ENCODE data around the gene DNM3. TPM values are rescaled to one million over a fixed set of nuclear protein-coding genes. Genes with fewer than 3 reads are reported as not detected.

Gene DNM3
- total RNA-seq, 1 experiment from 2014 or later: 0.45 TPM

GRCh38 chr1:171883849-171884248 lies 42.6 kb downstream of the DNM3 start:
- H3K36me3 ChIP-seq (ENCODE audit: insufficient read depth, low read length): no peaks in the 10 kb centered on the region
- no peak overlapping the region for H3K9ac ChIP-seq (ENCODE audit: low read length)
- no peaks in the 10 kb centered on the region for H3K4me1 ChIP-seq (ENCODE audit: low read length)
- H4K20me1 ChIP-seq (ENCODE audit: insufficient read depth, low read depth, low read length): no peaks in the 10 kb centered on the region
- H2AFZ ChIP-seq (ENCODE audit: low read length): no peak overlapping the region
- H3K27ac ChIP-seq (ENCODE audit: low read length): no peak overlapping the region
- H3K27me3 ChIP-seq (ENCODE audit: low read length): no peaks in the 10 kb centered on the region
- H3K4me2 ChIP-seq (ENCODE audit: low read depth, low read length, poor library complexity, severe bottlenecking): no peak overlapping the region
- no peak overlapping the region for H3K4me3 ChIP-seq (ENCODE audit: low read length)
- H3K79me2 ChIP-seq (ENCODE audit: low read length): no peaks in the 10 kb centered on the region
- no peak for DNase-seq
- no peaks in the 10 kb centered on the region for H3K9me2 ChIP-seq (replicated peaks; ENCODE audit: insufficient read depth, low read length)
- no peaks in the 10 kb centered on the region for H3K9me3 ChIP-seq (ENCODE audit: low read length)

- H3K27me3 ChIP-seq (ENCODE audit: low read length): no peaks in the 10 kb centered on the region
- H3K27ac ChIP-seq (ENCODE audit: low read length): no peak overlapping the region
- no peak overlapping the region for H3K4me2 ChIP-seq (ENCODE audit: low read depth, low read length, poor library complexity, severe bottlenecking)
- DNase-seq: no peak
- no peaks in the 10 kb centered on the region for H3K9me3 ChIP-seq (ENCODE audit: low read length)
- no peaks in the 10 kb centered on the region for H3K79me2 ChIP-seq (ENCODE audit: low read length)
- H2AFZ ChIP-seq (ENCODE audit: low read length): no peak overlapping the region
- no peak overlapping the region for H3K9ac ChIP-seq (ENCODE audit: low read length)
- no peaks in the 10 kb centered on the region for H3K9me2 ChIP-seq (replicated peaks; ENCODE audit: insufficient read depth, low read length)
- no peaks in the 10 kb centered on the region for H3K36me3 ChIP-seq (ENCODE audit: insufficient read depth, low read length)
- no peaks in the 10 kb centered on the region for H4K20me1 ChIP-seq (ENCODE audit: insufficient read depth, low read depth, low read length)
- H3K4me3 ChIP-seq (ENCODE audit: low read length): no peak overlapping the region
- H3K4me1 ChIP-seq (ENCODE audit: low read length): no peaks in the 10 kb centered on the region
These were observed 43.2 kb downstream of the DNM3 start for GRCh38 chr1:171884475-171884874.

- no peak for DNase-seq
- Histone ChIP-seq H3K36me3 (ENCODE audit: insufficient read depth, low read length) (no peaks in the 10 kb centered on the region), H3K27ac (ENCODE audit: low read length) (no peak overlapping the region), H3K9me3 (ENCODE audit: low read length) (no peaks in the 10 kb centered on the region), H3K9ac (ENCODE audit: low read length) (no peak overlapping the region), H3K4me3 (ENCODE audit: low read length) (no peak overlapping the region), H3K79me2 (ENCODE audit: low read length) (no peaks in the 10 kb centered on the region), H3K4me1 (ENCODE audit: low read length) (no peaks in the 10 kb centered on the region), H4K20me1 (ENCODE audit: insufficient read depth, low read depth, low read length) (no peaks in the 10 kb centered on the region), H3K9me2 (replicated peaks; ENCODE audit: insufficient read depth, low read length) (no peaks in the 10 kb centered on the region), H3K27me3 (ENCODE audit: low read length) (no peaks in the 10 kb centered on the region; the same call in 1 of the 2 replicates), H2AFZ (ENCODE audit: low read length) (no peak overlapping the region), H3K4me2 (ENCODE audit: low read depth, low read length, poor library complexity, severe bottlenecking) (no peak overlapping the region)
These were observed 48.8 kb downstream of the DNM3 start for GRCh38 chr1:171890131-171890530.

GRCh38 chr1:171896936-171897703 lies 55.8 kb downstream of the DNM3 start:
- no peaks in the 10 kb centered on the region for H3K4me1 ChIP-seq (ENCODE audit: low read length)
- H3K9me3 ChIP-seq (ENCODE audit: low read length): no peaks in the 10 kb centered on the region
- no peak overlapping the region for H2AFZ ChIP-seq (ENCODE audit: low read length)
- H3K27ac ChIP-seq (ENCODE audit: low read length): no peak overlapping the region
- H3K79me2 ChIP-seq (ENCODE audit: low read length): no peaks in the 10 kb centered on the region
- no peaks in the 10 kb centered on the region for H3K9me2 ChIP-seq (replicated peaks; ENCODE audit: insufficient read depth, low read length)
- no peak for DNase-seq
- H3K36me3 ChIP-seq (ENCODE audit: insufficient read depth, low read length): no peaks in the 10 kb centered on the region
- H3K4me2 ChIP-seq (ENCODE audit: low read depth, low read length, poor library complexity, severe bottlenecking): no peak overlapping the region
- no peaks in the 10 kb centered on the region for H3K27me3 ChIP-seq (ENCODE audit: low read length)
- H4K20me1 ChIP-seq (ENCODE audit: insufficient read depth, low read depth, low read length): no peaks in the 10 kb centered on the region
- no peak overlapping the region for H3K9ac ChIP-seq (ENCODE audit: low read length)
- H3K4me3 ChIP-seq (ENCODE audit: low read length): no peak overlapping the region

- DNase-seq: no peak
- H3K36me3 ChIP-seq (ENCODE audit: insufficient read depth, low read length): no peaks in the 10 kb centered on the region
- no peak overlapping the region for H3K27ac ChIP-seq (ENCODE audit: low read length)
- H3K9me2 ChIP-seq (replicated peaks; ENCODE audit: insufficient read depth, low read length): no peaks in the 10 kb centered on the region
- no peaks in the 10 kb centered on the region for H3K4me1 ChIP-seq (ENCODE audit: low read length)
- no peak overlapping the region for H3K4me3 ChIP-seq (ENCODE audit: low read length)
- no peaks in the 10 kb centered on the region for H4K20me1 ChIP-seq (ENCODE audit: insufficient read depth, low read depth, low read length)
- H2AFZ ChIP-seq (ENCODE audit: low read length): no peak overlapping the region
- H3K79me2 ChIP-seq (ENCODE audit: low read length): no peaks in the 10 kb centered on the region
- no peaks in the 10 kb centered on the region for H3K27me3 ChIP-seq (ENCODE audit: low read length)
- no peak overlapping the region for H3K9ac ChIP-seq (ENCODE audit: low read length)
- H3K4me2 ChIP-seq (ENCODE audit: low read depth, low read length, poor library complexity, severe bottlenecking): no peak overlapping the region
- H3K9me3 ChIP-seq (ENCODE audit: low read length): no peaks in the 10 kb centered on the region
These were observed 57.6 kb downstream of the DNM3 start for GRCh38 chr1:171898941-171899340.

- H3K9me3 ChIP-seq (ENCODE audit: low read length): no peaks in the 10 kb centered on the region
- no peaks in the 10 kb centered on the region for H3K27me3 ChIP-seq (ENCODE audit: low read length)
- no peak overlapping the region for H3K4me2 ChIP-seq (ENCODE audit: low read depth, low read length, poor library complexity, severe bottlenecking)
- no peaks in the 10 kb centered on the region for H4K20me1 ChIP-seq (ENCODE audit: insufficient read depth, low read depth, low read length)
- no peak overlapping the region for H3K9ac ChIP-seq (ENCODE audit: low read length)
- no peak overlapping the region for H2AFZ ChIP-seq (ENCODE audit: low read length)
- H3K4me1 ChIP-seq (ENCODE audit: low read length): no peaks in the 10 kb centered on the region
- H3K4me3 ChIP-seq (ENCODE audit: low read length): no peak overlapping the region
- H3K9me2 ChIP-seq (replicated peaks; ENCODE audit: insufficient read depth, low read length): no peaks in the 10 kb centered on the region
- H3K36me3 ChIP-seq (ENCODE audit: insufficient read depth, low read length): no peaks in the 10 kb centered on the region
- no peaks in the 10 kb centered on the region for H3K79me2 ChIP-seq (ENCODE audit: low read length)
- DNase-seq: no peak
- H3K27ac ChIP-seq (ENCODE audit: low read length): no peak overlapping the region
These were observed 58.5 kb downstream of the DNM3 start for GRCh38 chr1:171899838-171900237.

DNA sequence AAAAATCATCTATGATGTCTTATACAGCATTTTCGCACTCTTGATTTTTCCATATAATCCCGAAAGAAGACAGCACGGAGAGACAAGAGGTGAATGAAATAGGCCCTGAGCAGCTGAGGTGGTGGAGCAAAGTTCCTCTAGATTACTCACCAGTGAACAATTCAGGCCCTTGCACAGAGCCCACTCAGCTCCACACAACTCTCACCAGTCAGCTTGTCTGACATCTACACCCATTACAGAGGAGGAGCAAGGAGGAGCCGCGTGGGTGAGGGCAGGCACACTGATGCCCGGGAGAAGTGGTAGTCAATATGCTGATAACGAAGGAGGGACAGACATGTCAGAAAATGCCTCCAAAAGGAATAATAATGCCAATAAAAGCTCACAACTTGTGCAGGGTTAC lies 59.9 kb downstream of the DNM3 start:
- no peaks in the 10 kb centered on the region for H3K36me3 ChIP-seq (ENCODE audit: insufficient read depth, low read length)
- no peaks in the 10 kb centered on the region for H3K9me2 ChIP-seq (replicated peaks; ENCODE audit: insufficient read depth, low read length)
- H3K4me1 ChIP-seq (ENCODE audit: low read length): no peaks in the 10 kb centered on the region
- H3K27ac ChIP-seq (ENCODE audit: low read length): no peak overlapping the region
- H3K9me3 ChIP-seq (ENCODE audit: low read length): no peaks in the 10 kb centered on the region
- H4K20me1 ChIP-seq (ENCODE audit: insufficient read depth, low read depth, low read length): no peaks in the 10 kb centered on the region
- H3K4me3 ChIP-seq (ENCODE audit: low read length): no peak overlapping the region
- H3K9ac ChIP-seq (ENCODE audit: low read length): no peak overlapping the region
- no peak for DNase-seq
- H3K27me3 ChIP-seq (ENCODE audit: low read length): no peaks in the 10 kb centered on the region
- H3K79me2 ChIP-seq (ENCODE audit: low read length): no peaks in the 10 kb centered on the region
- no peak overlapping the region for H3K4me2 ChIP-seq (ENCODE audit: low read depth, low read length, poor library complexity, severe bottlenecking)
- no peak overlapping the region for H2AFZ ChIP-seq (ENCODE audit: low read length)

- H4K20me1 ChIP-seq (ENCODE audit: insufficient read depth, low read depth, low read length): no peaks in the 10 kb centered on the region
- H3K9me3 ChIP-seq (ENCODE audit: low read length): no peaks in the 10 kb centered on the region
- no peak overlapping the region for H2AFZ ChIP-seq (ENCODE audit: low read length)
- no peaks in the 10 kb centered on the region for H3K36me3 ChIP-seq (ENCODE audit: insufficient read depth, low read length)
- no peaks in the 10 kb centered on the region for H3K27me3 ChIP-seq (ENCODE audit: low read length)
- no peaks in the 10 kb centered on the region for H3K9me2 ChIP-seq (replicated peaks; ENCODE audit: insufficient read depth, low read length)
- H3K4me3 ChIP-seq (ENCODE audit: low read length): no peak overlapping the region
- H3K4me1 ChIP-seq (ENCODE audit: low read length): no peaks in the 10 kb centered on the region
- H3K4me2 ChIP-seq (ENCODE audit: low read depth, low read length, poor library complexity, severe bottlenecking): no peak overlapping the region
- H3K79me2 ChIP-seq (ENCODE audit: low read length): no peaks in the 10 kb centered on the region
- no peak for DNase-seq
- no peak overlapping the region for H3K9ac ChIP-seq (ENCODE audit: low read length)
- no peak overlapping the region for H3K27ac ChIP-seq (ENCODE audit: low read length)
These were observed 61.2 kb downstream of the DNM3 start for GRCh38 chr1:171902527-171902926.
